Smooth muscle cell (in vitro differentiated cells): ENCODE data around the gene BLM. TPM values are rescaled to one million over a fixed set of nuclear protein-coding genes. Genes with fewer than 3 reads are reported as not detected.

Experiments
- DNase-seq: peaks from one replicate; lab custom pipeline; 2025; ENCODE audit not compliant: unreplicated experiment; lab: John Stamatoyannopoulos, UW
- H2AFZ ChIP-seq: fragments of 200-600 bp; sonication (generic); 2 replicates; pipeline ENCODE4 v1.6.0; 2016; ENCODE audit warnings: antibody characterized with exemption, low read depth, mild to moderate bottlenecking
- H3F3A ChIP-seq: fragments of 200-600 bp; sonication (generic); 2 replicates; pipeline ENCODE4 v1.6.0; 2017; ENCODE audit warnings: antibody characterized with exemption, low read depth
- H3K27ac ChIP-seq: fragments of 200-600 bp; sonication (generic); 2 replicates; pipeline ENCODE4 v1.5.1; 2016; ENCODE audit warnings: low read depth, mild to moderate bottlenecking
- H3K27me3 ChIP-seq: fragments of 200-600 bp; sonication (generic); 2 replicates; pipeline ENCODE4 v1.6.1; 2016; ENCODE audit warnings: low read depth, mild to moderate bottlenecking
- H3K36me3 ChIP-seq: fragments of 200-600 bp; sonication (generic); 2 replicates; pipeline ENCODE4 v1.5.1; 2016; ENCODE audit warnings: low read depth
- H3K4me1 ChIP-seq: fragments of 200-600 bp; sonication (generic); 2 replicates; pipeline ENCODE4 v1.5.1; 2016; ENCODE audit warnings: low read depth
- H3K4me2 ChIP-seq: fragments of 200-600 bp; sonication (generic); 2 replicates; pipeline ENCODE4 v1.6.0; 2016; ENCODE audit warnings: mild to moderate bottlenecking
- H3K4me3 ChIP-seq: fragments of 200-600 bp; sonication (generic); 2 replicates; pipeline ENCODE4 v1.5.1; 2016; ENCODE audit warnings: mild to moderate bottlenecking
- H3K79me2 ChIP-seq: fragments of 200-600 bp; sonication (generic); 2 replicates; pipeline ENCODE4 v1.6.0; 2016; ENCODE audit warnings: low read depth, mild to moderate bottlenecking
- H3K9ac ChIP-seq: fragments of 200-600 bp; sonication (generic); 2 replicates; pipeline ENCODE4 v1.6.0; 2016; ENCODE audit warnings: low read depth
- H3K9me3 ChIP-seq: fragments of 200-600 bp; sonication (generic); replicated peaks from 2 replicates; pipeline ENCODE4 v1.5.1; 2016; ENCODE audit warnings: low read depth
- H4K20me1 ChIP-seq: fragments of 200-600 bp; sonication (generic); 2 replicates; pipeline ENCODE4 v1.6.0; 2016; ENCODE audit warnings: low read depth
- CTCF ChIP-seq: fragments of 200-600 bp; sonication (generic); IDR thresholded peaks from 2 replicates; pipeline ENCODE4 v1.5.1; 2017; ENCODE audit warnings: borderline replicate concordance, mild to moderate bottlenecking, antibody characterized with exemption; ENCODE audit not compliant: insufficient read depth, poor library complexity, severe bottlenecking
- WGBS: methylation state at CpG from one replicate; pipeline ENCODE4 v1.1.7; 2016; ENCODE audit warnings: low lambda C conversion rate; 5-methylcytosine and 5-hydroxymethylcytosine counted together
- polyA plus RNA-seq: library from polyadenylated mRNA; unstranded; fragments of >200 nt; fragmentation: Nextera tagmentation; extraction: Ambion mirVana; gene quantifications from 2 replicates; pipeline ENCODE4 v1.2.1, GENCODE V29; 2016
- total RNA-seq: library from RNA; depleted of rRNA; stranded (reverse); fragments of >200 nt; gene quantifications from 2 replicates; pipeline ENCODE4 v1.2.3, GENCODE V29; 2014

BLM gene
- total and polyA plus RNA-seq, 2 experiments from 2014 or later: 3.1 to 4.9 TPM

GRCh38 chr15:90818251-90819210, 101.4 kb downstream of the BLM start:
- Histone ChIP-seq H3K4me1 (no peaks in the 10 kb centered on the region), H3K4me3 (no peak overlapping the region), H3K79me2 (no peaks in the 10 kb centered on the region), H3K27ac (no peak overlapping the region), H3K4me2 (no peak overlapping the region), H4K20me1 (no peaks in the 10 kb centered on the region), H3K27me3 (no peaks in the 10 kb centered on the region), H3K9me3 (no peaks in the 10 kb centered on the region), H2AFZ (no peak overlapping the region), H3K36me3 (no peaks in the 10 kb centered on the region), H3K9ac (no peak overlapping the region), H3F3A (peaks cover 7% of the 10 kb centered on the region)
- no peak for DNase-seq
- 77% methylated on average over 24 of the region's 26 CpGs for WGBS
- TF ChIP-seq CTCF: peak; percentile 6

GRCh38 chr15:90819390-90819789, 102.2 kb downstream of the BLM start:
- peaks cover 7% of the 10 kb centered on the region for H3F3A ChIP-seq
- no peaks in the 10 kb centered on the region for H3K36me3 ChIP-seq
- no peaks in the 10 kb centered on the region for H4K20me1 ChIP-seq
- no peak overlapping the region for H3K4me3 ChIP-seq
- H3K9me3 ChIP-seq: no peaks in the 10 kb centered on the region
- H3K79me2 ChIP-seq: no peaks in the 10 kb centered on the region
- H2AFZ ChIP-seq: no peak overlapping the region
- no peak overlapping the region for H3K9ac ChIP-seq
- no peak for TF ChIP-seq CTCF
- H3K4me1 ChIP-seq: no peaks in the 10 kb centered on the region
- H3K27ac ChIP-seq: no peak overlapping the region
- no peak for DNase-seq
- WGBS: 97% methylated on average over 6 of the region's 6 CpGs
- H3K4me2 ChIP-seq: no peak overlapping the region
- H3K27me3 ChIP-seq: no peaks in the 10 kb centered on the region

DNA sequence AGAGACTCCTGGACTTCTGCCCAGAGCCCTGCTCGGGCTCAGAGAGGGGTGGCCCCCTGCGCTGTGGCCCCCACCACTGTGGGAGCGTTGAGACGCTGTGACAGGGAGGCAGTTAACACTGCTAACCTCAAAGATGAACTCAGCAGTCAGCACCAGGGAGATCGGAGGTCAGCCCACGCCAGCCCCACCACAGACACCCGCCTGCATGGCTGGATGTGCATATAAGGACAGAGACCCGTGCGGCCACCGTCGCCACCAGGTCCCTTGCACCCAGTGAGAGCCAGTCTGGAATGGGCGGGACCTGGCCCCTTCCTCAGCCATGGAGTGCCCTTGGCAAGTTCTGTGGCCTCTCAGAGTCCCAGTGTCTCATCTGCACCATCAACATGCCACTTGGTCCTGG, 102.7 kb downstream of the BLM start:
- Histone ChIP-seq H4K20me1 (no peaks in the 10 kb centered on the region), H3K36me3 (no peaks in the 10 kb centered on the region), H3K4me2 (no peak overlapping the region), H3K79me2 (no peaks in the 10 kb centered on the region), H3K4me3 (no peak overlapping the region), H3K9ac (no peak overlapping the region), H3F3A (peaks cover 3% of the 10 kb centered on the region), H3K27ac (no peak overlapping the region), H2AFZ (no peak overlapping the region), H3K9me3 (no peaks in the 10 kb centered on the region), H3K4me1 (no peaks in the 10 kb centered on the region), H3K27me3 (no peaks in the 10 kb centered on the region)
- WGBS: 75% methylated on average over 12 of the region's 12 CpGs
- no peak for TF ChIP-seq CTCF
- no peak for DNase-seq
